ENCODE data around the gene AJAP1.
A peak's percentile ranks its signal among the peaks of the same experiment; 100 is the strongest.

Gene AJAP1

GRCh38 chr1:4630561-4630960 is 23.8 kb upstream of the AJAP1 start:
- no peak for DNase-seq (ENCODE audit: low read depth)

GRCh38 chr1:4631321-4631720 is 23.1 kb upstream of the AJAP1 start:
- no peak for DNase-seq (ENCODE audit: low read depth)

GRCh38 chr1:4633346-4633745 is 21.1 kb upstream of the AJAP1 start:
- DNase-seq (ENCODE audit: low read depth): no peak

- no peak for DNase-seq (ENCODE audit: low read depth)
Observed at GRCh38 chr1:4634156-4634792, 20.1 kb upstream of the AJAP1 start.

- DNase-seq (ENCODE audit: low read depth): no peak
Observed at GRCh38 chr1:4634793-4635406, 19.5 kb upstream of the AJAP1 start.

- no peak for DNase-seq (ENCODE audit: low read depth)
Observed at GRCh38 chr1:4636186-4636585, 18.2 kb upstream of the AJAP1 start.

GRCh38 chr1:4636644-4637380 is 17.6 kb upstream of the AJAP1 start:
- no peak for DNase-seq (ENCODE audit: low read depth)

GRCh38 chr1:4637616-4638344 is 16.6 kb upstream of the AJAP1 start:
- DNase-seq (ENCODE audit: low read depth): no peak

- DNase-seq (ENCODE audit: low read depth): no peak
Observed at GRCh38 chr1:4638345-4638729, 16.1 kb upstream of the AJAP1 start.

- DNase-seq (ENCODE audit: low read depth): no peak
Observed at GRCh38 chr1:4640931-4641330, 13.5 kb upstream of the AJAP1 start.

- DNase-seq (ENCODE audit: low read depth): no peak
Observed at GRCh38 chr1:4647391-4647790, 7.0 kb upstream of the AJAP1 start.

- no peak for DNase-seq (ENCODE audit: low read depth)
Observed at GRCh38 chr1:4648657-4649056, 5.8 kb upstream of the AJAP1 start.

- no peak for DNase-seq (ENCODE audit: low read depth)
Observed at GRCh38 chr1:4650481-4650880, 3.9 kb upstream of the AJAP1 start.

- no peak for DNase-seq (ENCODE audit: low read depth)
Observed at GRCh38 chr1:4650981-4651380, 3.4 kb upstream of the AJAP1 start.

- peak; percentile 11 for DNase-seq (ENCODE audit: low read depth)
Observed at GRCh38 chr1:4652631-4653327, 1.6 kb upstream of the AJAP1 start.

GRCh38 chr1:4653328-4653660 is 1.1 kb upstream of the AJAP1 start:
- no peak for DNase-seq (ENCODE audit: low read depth)

GRCh38 chr1:4654764-4655673 is 610 bp downstream of the AJAP1 start:
- DNase-seq (ENCODE audit: low read depth): no peak

GRCh38 chr1:4655674-4656532 is 1.5 kb downstream of the AJAP1 start:
- no peak for DNase-seq (ENCODE audit: low read depth)

- DNase-seq (ENCODE audit: low read depth): no peak
Observed at GRCh38 chr1:4656533-4657140, 2.2 kb downstream of the AJAP1 start.

GRCh38 chr1:4657244-4657789 is 2.9 kb downstream of the AJAP1 start:
- no peak for DNase-seq (ENCODE audit: low read depth)
